HepG2 (cell line): Measurements from ENCODE around the gene PROX2. TPM values are rescaled to one million over a fixed set of nuclear protein-coding genes. Genes with fewer than 3 reads are reported as not detected.

Source experiments
- ATAC-seq: fragments of 200-7000 bp; cut with Tn5 transposase; 3 replicates; pipeline ENCODE4 v1.9.1; 2020; ENCODE audit warnings: mild to moderate bottlenecking, moderate library complexity
- BruUV-seq: library from RNA; stranded (reverse); fragments of 400-500 nt; replicated peaks from 2 replicates; lab custom pipeline; 2021; lab: Mats Ljungman, UMichigan
- CTCF ChIA-PET: fragments of 300-600 bp; formaldehyde crosslinking; extraction: SDS; loops from one replicate; lab custom pipeline; 2021; ENCODE audit warnings: low total read pairs, inconsistent platforms, low intra/inter-chr PET ratio; lab: Yijun Ruan, JAX
- POLR2A ChIA-PET: fragments of 350-600 bp; sonication (Branson Sonifier 250); formaldehyde crosslinking; loops from one replicate; lab custom pipeline; 2020; ENCODE audit warnings: antibody characterized with exemption, inconsistent platforms; lab: Yijun Ruan, JAX
- DNase-seq: peaks from one replicate; pipeline ENCODE4 v3.0.0-alpha.2; 2015; ENCODE audit warnings: low spot score
- FAIRE-seq: peaks from 3 replicates; lab custom pipeline; 2011; peaks lifted over from hg19 to GRCh38; lab: Jason Lieb, UNC
- H2AFZ ChIP-seq: one replicate; pipeline ENCODE4 v1.6.1; 2011; ENCODE audit warnings: low read length, inconsistent platforms
- H3K27ac ChIP-seq: fragments of 300-600 bp; 3 replicates; pipeline ENCODE4 v1.8.0; 2011; ENCODE audit warnings: mixed run types, mild to moderate bottlenecking, mixed read lengths, low read length, inconsistent platforms; ENCODE audit not compliant: insufficient read depth; ENCODE audit errors: extremely low read length
- H3K27me3 ChIP-seq, 2 experiments: fragments of 200-600 bp in 1 of 2; 2 replicates in 1 of 2; 3 replicates in 1 of 2; pipeline versions ENCODE4 v1.6.0 to v1.8.0; 2011; ENCODE audit warnings: low read length in 2 of 2, mild to moderate bottlenecking in 2 of 2, moderate library complexity in 2 of 2, inconsistent platforms in 1 of 2; ENCODE audit not compliant: insufficient read depth in 2 of 2, control insufficient read depth in 1 of 2
- H3K36me3 ChIP-seq, 2 experiments: fragments of 200-600 bp in 1 of 2; replicated peaks in 1 of 2; 2 replicates in 1 of 2; 3 replicates in 1 of 2; pipeline versions ENCODE4 v1.5.1 to v1.8.0; 2011; ENCODE audit warnings: low read length in 2 of 2, inconsistent platforms in 1 of 2; ENCODE audit not compliant: insufficient read depth in 2 of 2, control insufficient read depth in 1 of 2
- H3K4me1 ChIP-seq: 2 replicates; pipeline ENCODE4 v1.5.1; 2012; ENCODE audit warnings: low read length, inconsistent platforms; ENCODE audit not compliant: insufficient read depth
- H3K4me2 ChIP-seq: 2 replicates; pipeline ENCODE4 v1.6.0; 2011; ENCODE audit warnings: low read depth, low read length, inconsistent platforms
- H3K4me3 ChIP-seq, 3 experiments: fragments of 200-600 bp in 1 of 3; sonication (generic), shearing (Covaris generic) in 1 of 3; replicated peaks in 1 of 3; 2 replicates each; pipeline ENCODE4 v1.5.1; 2011 to 2016; ENCODE audit warnings: low read length in 3 of 3, inconsistent platforms in 2 of 3, low read depth in 2 of 3, mild to moderate bottlenecking in 2 of 3, control low read depth in 1 of 3, mixed read lengths in 1 of 3; ENCODE audit not compliant: insufficient read depth in 1 of 3
- H3K79me2 ChIP-seq: one replicate; pipeline ENCODE4 v1.6.1; 2011; ENCODE audit warnings: low read length, inconsistent platforms; ENCODE audit not compliant: insufficient read depth
- H3K9ac ChIP-seq: 2 replicates; pipeline ENCODE4 v1.6.0; 2011; ENCODE audit warnings: mild to moderate bottlenecking, low read depth, low read length, inconsistent platforms; ENCODE audit not compliant: insufficient read depth
- H3K9me3 ChIP-seq: 2 replicates; pipeline ENCODE4 v1.5.1; 2012; ENCODE audit warnings: mild to moderate bottlenecking, low read length
- H4K20me1 ChIP-seq: 2 replicates; pipeline ENCODE4 v1.6.0; 2011; ENCODE audit warnings: inconsistent platforms, mild to moderate bottlenecking, low read length, moderate library complexity; ENCODE audit not compliant: insufficient read depth
- AKAP8 ChIP-seq: sonication (generic); formaldehyde crosslinking; IDR thresholded peaks from 2 replicates; pipeline ENCODE4 v1.5.1; 2020; ENCODE audit warnings: mild to moderate bottlenecking, missing genetic modification reagents
- GZF1 ChIP-seq: sonication (generic); formaldehyde crosslinking; IDR thresholded peaks from 2 replicates; pipeline ENCODE4 v1.5.1; 2020; ENCODE audit warnings: mild to moderate bottlenecking, missing genetic modification reagents
- LBX2 ChIP-seq: sonication (generic); formaldehyde crosslinking; IDR thresholded peaks from 2 replicates; pipeline ENCODE4 v1.5.0; 2020; ENCODE audit warnings: missing genetic modification reagents, mild to moderate bottlenecking, borderline replicate concordance
- NFKBIZ ChIP-seq: IDR thresholded peaks from 2 replicates; pipeline ENCODE4 v1.6.1; 2018; ENCODE audit warnings: missing genetic modification reagents, missing compliant biosample characterization
- PAX8 ChIP-seq: sonication (generic); formaldehyde crosslinking; IDR thresholded peaks from 2 replicates; pipeline ENCODE4 v1.8.0; 2022; ENCODE audit warnings: mild to moderate bottlenecking, missing genetic modification reagents, borderline replicate concordance
- SATB2 ChIP-seq: sonication (generic); formaldehyde crosslinking; IDR thresholded peaks from 2 replicates; pipeline ENCODE4 v1.5.0; 2020; ENCODE audit warnings: missing genetic modification reagents
- TFE3 ChIP-seq: IDR thresholded peaks from 2 replicates; pipeline ENCODE4 v1.6.1; 2016
- ZBTB7A ChIP-seq: sonication (generic); formaldehyde crosslinking; IDR thresholded peaks from 2 replicates; pipeline ENCODE4 v1.8.0; 2022; ENCODE audit warnings: mild to moderate bottlenecking, missing genetic modification reagents
- ZNF33B ChIP-seq: sonication (generic); formaldehyde crosslinking; IDR thresholded peaks from 2 replicates; pipeline ENCODE4 v1.5.1; 2020; ENCODE audit warnings: mild to moderate bottlenecking, missing genetic modification reagents
- ZNF891 ChIP-seq: sonication (generic); formaldehyde crosslinking; IDR thresholded peaks from 2 replicates; pipeline ENCODE4 v1.5.0; 2020; ENCODE audit warnings: mild to moderate bottlenecking, missing genetic modification reagents
- WGBS: methylation state at CpG from one replicate; pipeline ENCODE4 v1.1.6; 2017; ENCODE audit warnings: low lambda C conversion rate; 5-methylcytosine and 5-hydroxymethylcytosine counted together
- in situ Hi-C: cut with HindIII; loops from 2 replicates; pipeline ENCODE4 v1.10.0; 2017; ENCODE audit warnings: low pct_unique_long_range_greater_than_20kb; ENCODE audit not compliant: extremely low pct_ligation_motif_present
- intact Hi-C: fragments of 100-400 bp; cut with micrococcal nuclease; formaldehyde crosslinking; loops from one replicate; pipeline ENCODE4 v1.10.0; 2022; ENCODE audit not compliant: unreplicated experiment
- polyA plus RNA-seq, 8 experiments: library from polyadenylated mRNA; depleted of rRNA in 3 of 8; stranded (reverse) in 7 of 8; unstranded in 1 of 8; fragments of >200 nt; fragmentation: Illumina TruSeq in 4 of 8; extraction: Trizol in 4 of 8; gene quantifications; 2 replicates each; pipeline versions ENCODE4 v1.2.1 to v1.2.3, GENCODE V29; 2011 to 2016; ENCODE audit warnings: low read depth in 4 of 8, missing spikeins in 1 of 8, mixed read lengths in 1 of 8; ENCODE audit not compliant: insufficient read depth in 1 of 8
- total RNA-seq, 5 experiments: library from RNA; depleted of rRNA; stranded (reverse); fragments of >200 nt; fragmentation: Illumina TruSeq; extraction: Trizol; gene quantifications; 2 replicates each; pipeline ENCODE4 v1.2.3, GENCODE V29; 2016; ENCODE audit warnings: low read depth in 1 of 5

The PROX2 gene
- total and polyA plus RNA-seq, 2 of the 13 experiments (the other 11 are each of a cell fraction or from before 2014, with no cell fraction given): not detected

GRCh38 chr14:74855021-74855420 lies 20.9 kb downstream of the PROX2 start:
- no peaks in the 10 kb centered on the region; a peak in 1 of 5 replicates for H3K36me3 ChIP-seq
- H3K79me2 ChIP-seq: no peaks in the 10 kb centered on the region
- no peaks in the 10 kb centered on the region for H3K27me3 ChIP-seq
- no TSS peak for BruUV-seq
- no peak overlapping the region for H3K4me2 ChIP-seq
- WGBS: 84% methylated on average over 7 of the region's 7 CpGs
- ChIA-PET POLR2A (no interaction called here), CTCF (no interaction called here)
- H3K9ac ChIP-seq: no peak overlapping the region
- no peak for ATAC-seq
- no peaks in the 10 kb centered on the region for H3K4me1 ChIP-seq
- in situ Hi-C loops: no loop called here
- H3K9me3 ChIP-seq: no peaks in the 10 kb centered on the region
- no peak for FAIRE-seq
- DNase-seq: no peak
- H4K20me1 ChIP-seq: no peaks in the 10 kb centered on the region
- no peak overlapping the region for H3K4me3 ChIP-seq
- no peak overlapping the region for H2AFZ ChIP-seq
- TF ChIP-seq AKAP8 (CRISPR knock-in tag): no peak
- no peak for TF ChIP-seq TFE3 (CRISPR knock-in tag)
- TF ChIP-seq ZNF33B (CRISPR knock-in tag): no peak
- no peak for TF ChIP-seq LBX2 (CRISPR knock-in tag)
- no peak for TF ChIP-seq PAX8 (CRISPR knock-in tag)
- no peak for TF ChIP-seq ZNF891 (CRISPR knock-in tag)
- no peak for TF ChIP-seq GZF1 (CRISPR knock-in tag)
- TF ChIP-seq ZBTB7A (CRISPR knock-in tag): no peak
- TF ChIP-seq NFKBIZ: no peak
- TF ChIP-seq SATB2 (CRISPR knock-in tag): no peak
- H3K27ac ChIP-seq: no peak overlapping the region
- intact Hi-C loops: no loop called here
